ENCODE data around the gene NOSIP. TPM values are rescaled to one million over a fixed set of nuclear protein-coding genes. Genes with fewer than 3 reads are reported as not detected.

NOSIP gene
- total RNA-seq, 2 experiments from 2014 or later: 71.4 to 73.1 TPM

GRCh38 chr19:49594157-49594992 is 14.0 kb upstream of the NOSIP start:
- intact Hi-C loops (cut with DNase I, micrococcal nuclease): loop anchor here (5.0 kb wide), 3 partner anchors 262 to 602 kb away; partner anchors contain the start of genes GYS1 (in 1 of the 2), PNKP (in 1 of the 2) and RUVBL2 (in 1 of the 2)
- H3K4me3 Mint-ChIP-seq: peak overlapping the region; percentile 79
- no peak for ATAC-seq
- ChIA-PET POLR2A (no interaction called here), CTCF (interaction anchor here (0.6 to 1.2 kb wide), 4 partner anchors 59 to 98 kb away, joined by 3 to 4 read pairs (median 4); partner anchors contain the start of gene RPS11)
- peaks cover 30% of the 10 kb centered on the region for H3K36me3 Mint-ChIP-seq (ENCODE audit: low read depth)
- no peak for DNase-seq
- no peaks in the 10 kb centered on the region for H3K9me3 Mint-ChIP-seq (ENCODE audit: low read depth)
- H3K4me1 Mint-ChIP-seq: peaks cover 17% of the 10 kb centered on the region
- H3K27me3 Mint-ChIP-seq: no peaks in the 10 kb centered on the region
- H3K27ac Mint-ChIP-seq: peak overlapping the region; percentile 84

GRCh38 chr19:49593233-49594113 is 13.1 kb upstream of the NOSIP start:
- Mint-ChIP-seq H3K27me3 (no peaks in the 10 kb centered on the region), H3K4me1 (peaks cover 24% of the 10 kb centered on the region), H3K4me3 (peak overlapping the region; percentile 79), H3K9me3 (ENCODE audit: low read depth) (no peaks in the 10 kb centered on the region), H3K36me3 (ENCODE audit: low read depth) (peaks cover 26% of the 10 kb centered on the region), H3K27ac (peak overlapping the region; percentile 84)
- intact Hi-C loops (cut with DNase I, micrococcal nuclease): loop anchor here (1.0 to 5.0 kb wide), 11 partner anchors 47 to 601 kb away; partner anchors contain the start of genes PNKP (in 2 of the 2), RRAS (in 2 of the 2), FUZ (in 1 of the 2) and GYS1 (in 1 of the 2)
- ChIA-PET POLR2A (interaction anchor here (0.6 to 1.0 kb wide), 2 partner anchors 42 to 47 kb away, joined by 4 read pairs; partner anchors contain the start of gene RRAS), CTCF (interaction anchor here (0.7 to 1.3 kb wide), 8 partner anchors 12 to 97 kb away, joined by 3 to 6 read pairs (median 4); partner anchors contain the start of genes NOSIP, PRMT1, PRRG2 and RPS11)
- peak; percentile 60 for ATAC-seq
- DNase-seq: peak; percentile 97

GRCh38 chr19:49592486-49593232 is 12.3 kb upstream of the NOSIP start:
- intact Hi-C loops (cut with DNase I, micrococcal nuclease): loop anchor here (1.0 to 5.0 kb wide), 11 partner anchors 48 to 600 kb away; partner anchors contain the start of genes PNKP (in 2 of the 2), RRAS (in 2 of the 2), FUZ (in 1 of the 2) and GYS1 (in 1 of the 2)
- peak; percentile 48 for DNase-seq
- POLR2A ChIA-PET: interaction anchor here (0.6 to 1.0 kb wide), 2 partner anchors 41 to 47 kb away, joined by 4 read pairs; partner anchors contain the start of gene RRAS
- Mint-ChIP-seq H3K4me3 (peak overlapping the region; percentile 79), H3K4me1 (peaks cover 28% of the 10 kb centered on the region), H3K27me3 (no peaks in the 10 kb centered on the region), H3K27ac (peak overlapping the region; percentile 84), H3K9me3 (ENCODE audit: low read depth) (no peaks in the 10 kb centered on the region), H3K36me3 (ENCODE audit: low read depth) (peaks cover 21% of the 10 kb centered on the region)
- CTCF ChIA-PET: interaction anchor here (0.7 to 1.3 kb wide), 6 partner anchors 11 to 97 kb away, joined by 3 to 6 read pairs (median 4); partner anchors contain the start of genes NOSIP, PRMT1, PRRG2 and RPS11
- no peak for ATAC-seq

- ChIA-PET CTCF (no interaction called here), POLR2A (interaction anchor here (0.6 to 0.7 kb wide), 2 partner anchors 140 to 175 kb away, joined by 3 read pairs; partner anchors contain the start of gene PIH1D1)
- Mint-ChIP-seq H3K27me3 (no peaks in the 10 kb centered on the region), H3K9me3 (ENCODE audit: low read depth) (no peaks in the 10 kb centered on the region), H3K36me3 (ENCODE audit: low read depth) (peaks cover 19% of the 10 kb centered on the region), H3K4me3 (peak overlapping the region; percentile 79), H3K4me1 (peaks cover 28% of the 10 kb centered on the region), H3K27ac (peak overlapping the region; percentile 84)
- DNase-seq (peak; percentile 77), ATAC-seq (no peak)
- intact Hi-C loops (cut with DNase I, micrococcal nuclease): loop anchor here (1.0 to 5.0 kb wide), 9 partner anchors 27 to 600 kb away; partner anchors contain the start of genes PNKP (in 2 of the 2), BCL2L12 (in 1 of the 2), GYS1 (in 1 of the 2) and IRF3 (in 1 of the 2)
Measured at GRCh38 chr19:49591731-49592485, 11.6 kb upstream of the NOSIP start.

GRCh38 chr19:49590971-49591730 is 10.8 kb upstream of the NOSIP start, which contains the start of gene PRR12:
PRR12 (plus strand) TSS chr19:49591182; CDS start chr19:49591655, 473 bp downstream.
- Mint-ChIP-seq H3K9me3 (ENCODE audit: low read depth) (no peaks in the 10 kb centered on the region), H3K27ac (peak within 1 kb of the TSS; percentile 84), H3K36me3 (ENCODE audit: low read depth) (peaks cover 18% of the 10 kb centered on the region), H3K4me3 (peak within 1 kb of the TSS; percentile 79), H3K27me3 (no peaks in the 10 kb centered on the region), H3K4me1 (peaks cover 28% of the 10 kb centered on the region)
- CTCF ChIA-PET: interaction anchor here (1.1 kb wide), 2 partner anchors 49 to 85 kb away, joined by 3 to 5 read pairs; partner anchors contain the start of gene RRAS
- peak; percentile 10 for ATAC-seq
- POLR2A ChIA-PET: interaction anchor here (1.4 kb wide), 1 partner anchor 49 kb away, joined by 4 read pairs; the partner anchor contains the start of gene RRAS
- DNase-seq: peak; percentile 87
- intact Hi-C loops (cut with DNase I, micrococcal nuclease): loop anchor here (1.0 to 5.0 kb wide), 15 partner anchors 11 to 599 kb away; partner anchors contain the start of genes NOSIP (in 2 of the 2), ALDH16A1 (in 1 of the 2), ATF5 (in 1 of the 2) and BCL2L12 (in 1 of the 2)

- Mint-ChIP-seq H3K4me1 (peaks cover 28% of the 10 kb centered on the region), H3K36me3 (ENCODE audit: low read depth) (peaks cover 15% of the 10 kb centered on the region)
- intact Hi-C loops (cut with DNase I, micrococcal nuclease): loop anchor here (1.0 to 5.0 kb wide), 13 partner anchors 10 to 598 kb away; partner anchors contain the start of genes NOSIP (in 2 of the 2), ALDH16A1 (in 1 of the 2), ATF5 (in 1 of the 2) and BCL2L12 (in 1 of the 2)
Measured at GRCh38 chr19:49590071-49590970, 10.0 kb upstream of the NOSIP start.

GRCh38 chr19:49589502-49589905 is 9.1 kb upstream of the NOSIP start:
- ChIA-PET POLR2A (interaction anchor here (0.6 to 2.1 kb wide), 3 partner anchors 9 to 137 kb away, joined by 3 to 8 read pairs (median 6); partner anchors contain the start of genes NOSIP, PRRG2 and RPS11), CTCF (interaction anchor here (1.7 to 2.1 kb wide), 2 partner anchors 9 to 53 kb away, joined by 4 to 13 read pairs; partner anchors contain the start of genes NOSIP, PRRG2 and SCAF1)
- Mint-ChIP-seq H3K4me3 (no peak overlapping the region), H3K4me1 (peaks cover 28% of the 10 kb centered on the region), H3K36me3 (ENCODE audit: low read depth) (peaks cover 11% of the 10 kb centered on the region), H3K27me3 (no peaks in the 10 kb centered on the region), H3K27ac (no peak overlapping the region), H3K9me3 (ENCODE audit: low read depth) (no peaks in the 10 kb centered on the region)
- intact Hi-C loops (cut with DNase I, micrococcal nuclease): loop anchor here in 1 of 2 experiments (10.0 kb wide), 1 partner anchor 955 kb away; the partner anchor contains the start of gene DBP
- ATAC-seq (no peak), DNase-seq (peak; percentile 29)

More at GRCh38 chr19:49590071-49590970, 10.0 kb upstream of the NOSIP start:
- peak; percentile 80 for ATAC-seq
- ChIA-PET CTCF (interaction anchor here (1.1 to 2.1 kb wide), 4 partner anchors 10 to 86 kb away, joined by 3 to 13 read pairs (median 4); partner anchors contain the start of genes NOSIP, PRRG2, RRAS and SCAF1), POLR2A (interaction anchor here (0.6 to 2.1 kb wide), 4 partner anchors 10 to 138 kb away, joined by 3 to 8 read pairs (median 5); partner anchors contain the start of genes NOSIP, PRRG2, RPS11 and RRAS)
- H3K4me3 Mint-ChIP-seq: peak overlapping the region; percentile 79
- H3K9me3 Mint-ChIP-seq (ENCODE audit: low read depth): no peaks in the 10 kb centered on the region
- peak; percentile 98 for DNase-seq
- peak overlapping the region; percentile 84 for H3K27ac Mint-ChIP-seq
- H3K27me3 Mint-ChIP-seq: no peaks in the 10 kb centered on the region
